A673 (cell line): ENCODE results near the gene CDK14.

Experiments used
- EZH2 ChIP-seq: fragments of 200-600 bp; sonication (generic); IDR thresholded peaks from 2 replicates; pipeline ENCODE4 v1.6.1; 2017; ENCODE audit warnings: borderline replicate concordance, low read depth, mild to moderate bottlenecking, mixed read lengths, antibody characterized with exemption, low read length; ENCODE audit not compliant: poor library complexity, severe bottlenecking
- TF ChIP-seq, protein P1 (sequence below): fragments of 300-800, 200-600 bp; sonication (generic); conservative IDR thresholded peaks from 2 replicates; pipeline ENCODE4 v1.5.1; 2017; ENCODE audit warnings: low read depth, mild to moderate bottlenecking, antibody characterized with exemption, low read length, moderate library complexity, mixed read lengths

DNA sequence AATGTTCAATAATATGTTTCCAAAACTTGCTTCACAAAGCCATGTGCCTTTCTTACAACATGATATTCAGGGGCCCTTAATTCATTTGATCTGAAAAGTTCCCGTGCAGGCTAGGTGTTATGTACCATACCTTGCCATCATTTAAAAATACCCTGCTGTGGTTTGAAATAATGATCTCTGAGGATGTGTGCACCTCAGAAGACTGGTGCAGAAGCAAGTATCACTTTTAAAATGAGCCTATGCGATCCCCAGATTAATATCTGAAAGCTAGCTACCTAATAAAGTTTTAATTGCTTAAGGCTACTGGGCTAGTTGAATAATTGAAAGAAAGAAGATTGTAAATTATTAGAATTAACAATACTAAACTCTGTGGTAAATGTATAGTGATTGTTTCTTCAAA lies 262.4 kb downstream of the CDK14 start:
- TF ChIP-seq, protein P1, sequence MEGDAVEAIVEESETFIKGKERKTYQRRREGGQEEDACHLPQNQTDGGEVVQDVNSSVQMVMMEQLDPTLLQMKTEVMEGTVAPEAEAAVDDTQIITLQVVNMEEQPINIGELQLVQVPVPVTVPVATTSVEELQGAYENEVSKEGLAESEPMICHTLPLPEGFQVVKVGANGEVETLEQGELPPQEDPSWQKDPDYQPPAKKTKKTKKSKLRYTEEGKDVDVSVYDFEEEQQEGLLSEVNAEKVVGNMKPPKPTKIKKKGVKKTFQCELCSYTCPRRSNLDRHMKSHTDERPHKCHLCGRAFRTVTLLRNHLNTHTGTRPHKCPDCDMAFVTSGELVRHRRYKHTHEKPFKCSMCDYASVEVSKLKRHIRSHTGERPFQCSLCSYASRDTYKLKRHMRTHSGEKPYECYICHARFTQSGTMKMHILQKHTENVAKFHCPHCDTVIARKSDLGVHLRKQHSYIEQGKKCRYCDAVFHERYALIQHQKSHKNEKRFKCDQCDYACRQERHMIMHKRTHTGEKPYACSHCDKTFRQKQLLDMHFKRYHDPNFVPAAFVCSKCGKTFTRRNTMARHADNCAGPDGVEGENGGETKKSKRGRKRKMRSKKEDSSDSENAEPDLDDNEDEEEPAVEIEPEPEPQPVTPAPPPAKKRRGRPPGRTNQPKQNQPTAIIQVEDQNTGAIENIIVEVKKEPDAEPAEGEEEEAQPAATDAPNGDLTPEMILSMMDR = no peak
- TF ChIP-seq EZH2 = no peak
